Muscle of leg (tissue), 11 donors: ENCODE measurements around the gene ZNF365. TPM values are rescaled to one million over a fixed set of nuclear protein-coding genes. Genes with fewer than 3 reads are reported as not detected.
"Not testable (repeated sequence)": the region's sequence is repeated elsewhere in the genome, so short reads cannot be mapped to it uniquely, and the experiment has no call there.

Experiments used
- DNase-seq: peaks from one replicate; pipeline ENCODE4 v3.0.0; 2013
- H3K27ac ChIP-seq: one replicate; pipeline ENCODE4 v1.5.1; 2013; ENCODE audit warnings: mild to moderate bottlenecking, low read length, control low read depth
- H3K27me3 ChIP-seq: one replicate; pipeline ENCODE4 v1.6.1; 2013; ENCODE audit warnings: low read length; ENCODE audit not compliant: control insufficient read depth, insufficient read depth
- H3K36me3 ChIP-seq: one replicate; pipeline ENCODE4 v1.6.1; 2013; ENCODE audit warnings: low read length; ENCODE audit not compliant: control insufficient read depth, insufficient read depth
- H3K4me1 ChIP-seq: one replicate; pipeline ENCODE4 v1.6.1; 2013; ENCODE audit warnings: low read length; ENCODE audit not compliant: control insufficient read depth, insufficient read depth
- H3K4me3 ChIP-seq: one replicate; pipeline ENCODE4 v1.5.1; 2013; ENCODE audit warnings: low read length, control low read depth
- H3K9me3 ChIP-seq: replicated peaks from 2 replicates; pipeline ENCODE4 v1.6.1; 2013; ENCODE audit warnings: low read depth, low read length; ENCODE audit not compliant: control insufficient read depth
- whole genome bisulfite sequencing: methylation state at CpG from one replicate; pipeline ENCODE4 v1.1.5; 2013; ENCODE audit warnings: missing lambda C conversion rate; ENCODE audit not compliant: insufficient coverage; 5-methylcytosine and 5-hydroxymethylcytosine counted together
- polyA plus RNA-seq, 8 donors: library from polyadenylated mRNA; unstranded; fragments of 120-200 nt; gene quantifications; one replicate each; pipeline versions ENCODE4 v1.2.1 to v1.2.3, GENCODE V29; 2013; ENCODE audit warnings: inconsistent platforms in 1 of 8, low replicate concordance in 1 of 8; ENCODE audit not compliant: insufficient read length in 8 of 8, insufficient read depth in 1 of 8
- total RNA-seq: library from RNA; stranded (reverse); fragments of 120-200 nt; gene quantifications from one replicate; pipeline ENCODE4 v1.2.4, GENCODE V29; 2013

ZNF365 gene
- total and polyA plus RNA-seq, 9 donors = 0.05 to 0.30 (median 0.17) TPM

- Histone ChIP-seq H3K27me3 (no peaks in the 10 kb centered on the region), H3K4me3 (no peak overlapping the region), H3K9me3 (no peaks in the 10 kb centered on the region), H3K27ac (no peak overlapping the region), H3K36me3 (no peaks in the 10 kb centered on the region), H3K4me1 (no peaks in the 10 kb centered on the region)
- DNase-seq = no peak
- WGBS = 89% methylated on average over 9 of the region's 9 CpGs
Measured at GRCh38 chr10:62388328-62388727, 14.2 kb downstream of the ZNF365 start.

- no peaks in the 10 kb centered on the region for H3K27me3 ChIP-seq
- no peak overlapping the region for H3K27ac ChIP-seq
Measured at GRCh38 chr10:62390497-62391176, 16.5 kb downstream of the ZNF365 start.

GRCh38 chr10:62393237-62393636 is 19.1 kb downstream of the ZNF365 start:
- no CpG with 5 or more reads among the region's 4 CpGs for WGBS
- Histone ChIP-seq H3K27ac (no peak overlapping the region), H3K9me3 (no peaks in the 10 kb centered on the region), H3K4me3 (no peak overlapping the region), H3K4me1 (no peaks in the 10 kb centered on the region), H3K27me3 (no peaks in the 10 kb centered on the region), H3K36me3 (no peaks in the 10 kb centered on the region)
- no peak for DNase-seq

More at GRCh38 chr10:62390497-62391176, 16.5 kb downstream of the ZNF365 start:
- Histone ChIP-seq H3K4me3 (no peak overlapping the region), H3K4me1 (no peaks in the 10 kb centered on the region), H3K36me3 (no peaks in the 10 kb centered on the region), H3K9me3 (no peaks in the 10 kb centered on the region)
- DNase-seq = no peak
- WGBS = no CpG with 5 or more reads among the region's 2 CpGs

- no peak overlapping the region for H3K4me3 ChIP-seq
- peak; percentile 51 for DNase-seq
- no peaks in the 10 kb centered on the region for H3K4me1 ChIP-seq
- no peak overlapping the region for H3K27ac ChIP-seq
- no CpG with 5 or more reads among the region's 2 CpGs for WGBS
- H3K27me3 ChIP-seq = no peaks in the 10 kb centered on the region
- H3K36me3 ChIP-seq = no peaks in the 10 kb centered on the region
- H3K9me3 ChIP-seq = no peaks in the 10 kb centered on the region
Measured at GRCh38 chr10:62394556-62395018, 20.4 kb downstream of the ZNF365 start.

GRCh38 chr10:62395892-62396291 is 21.7 kb downstream of the ZNF365 start:
- Histone ChIP-seq H3K27me3 (no peaks in the 10 kb centered on the region), H3K36me3 (no peaks in the 10 kb centered on the region), H3K27ac (no peak overlapping the region), H3K4me3 (no peak overlapping the region), H3K4me1 (no peaks in the 10 kb centered on the region), H3K9me3 (no peaks in the 10 kb centered on the region)
- WGBS = no CpG with 5 or more reads among the region's 1 CpG
- no peak for DNase-seq

GRCh38 chr10:62396864-62397263 is 22.7 kb downstream of the ZNF365 start:
- 100% methylated on average over 1 of the region's 3 CpGs for WGBS
- H3K4me3 ChIP-seq = no peak overlapping the region
- no peak for DNase-seq
- no peaks in the 10 kb centered on the region for H3K27me3 ChIP-seq
- no peaks in the 10 kb centered on the region for H3K9me3 ChIP-seq
- no peaks in the 10 kb centered on the region for H3K36me3 ChIP-seq
- H3K4me1 ChIP-seq = no peaks in the 10 kb centered on the region
- no peak overlapping the region for H3K27ac ChIP-seq

- H3K27me3 ChIP-seq = no peaks in the 10 kb centered on the region
- 100% methylated on average over 2 of the region's 5 CpGs for WGBS
- no peak overlapping the region for H3K27ac ChIP-seq
- H3K4me1 ChIP-seq = no peaks in the 10 kb centered on the region
- H3K36me3 ChIP-seq = no peaks in the 10 kb centered on the region
- no peaks in the 10 kb centered on the region for H3K9me3 ChIP-seq
- DNase-seq = no peak
- H3K4me3 ChIP-seq = no peak overlapping the region
Measured at GRCh38 chr10:62399211-62399610, 25.0 kb downstream of the ZNF365 start.

GRCh38 chr10:62402508-62402907 is 28.3 kb downstream of the ZNF365 start:
- no peaks in the 10 kb centered on the region for H3K36me3 ChIP-seq

GRCh38 chr10:62410528-62410927 is 36.4 kb downstream of the ZNF365 start:
- H3K27me3 ChIP-seq, H3K4me3 ChIP-seq, H3K9me3 ChIP-seq, H3K27ac ChIP-seq, H3K36me3 ChIP-seq, H3K4me1 ChIP-seq, DNase-seq: not testable (repeated sequence)
- no CpG with 5 or more reads among the region's 1 CpG for WGBS

More at GRCh38 chr10:62402508-62402907, 28.3 kb downstream of the ZNF365 start:
- Histone ChIP-seq H3K4me1 (no peaks in the 10 kb centered on the region), H3K27me3 (no peaks in the 10 kb centered on the region), H3K4me3 (no peak overlapping the region), H3K27ac (no peak overlapping the region), H3K9me3 (peaks cover 1% of the 10 kb centered on the region)
- DNase-seq = no peak

- not testable (repeated sequence) for H3K4me3 ChIP-seq
Measured at GRCh38 chr10:62410934-62411333, 36.8 kb downstream of the ZNF365 start.

GRCh38 chr10:62413048-62413447 is 38.9 kb downstream of the ZNF365 start:
- no peaks in the 10 kb centered on the region for H3K4me1 ChIP-seq
- H3K9me3 ChIP-seq = no peaks in the 10 kb centered on the region
- no peak overlapping the region for H3K4me3 ChIP-seq
- H3K36me3 ChIP-seq = no peaks in the 10 kb centered on the region
- no peak for DNase-seq
- H3K27me3 ChIP-seq = no peaks in the 10 kb centered on the region
- H3K27ac ChIP-seq = no peak overlapping the region
- WGBS = no CpG with 5 or more reads among the region's 5 CpGs

More at GRCh38 chr10:62410934-62411333, 36.8 kb downstream of the ZNF365 start:
- H3K4me1 ChIP-seq, DNase-seq, H3K27me3 ChIP-seq, H3K36me3 ChIP-seq, H3K9me3 ChIP-seq, H3K27ac ChIP-seq: not testable (repeated sequence)
- no CpG with 5 or more reads among the region's 1 CpG for WGBS
